Measurements from ENCODE around the gene PRAMEF7. TPM values are rescaled to one million over a fixed set of nuclear protein-coding genes. Genes with fewer than 3 reads are reported as not detected.
A peak's percentile ranks its signal among the peaks of the same experiment; 100 is the strongest.
"Not testable (repeated sequence)": the region's sequence is repeated elsewhere in the genome, so short reads cannot be mapped to it uniquely, and the experiment has no call there.

PRAMEF7 gene
- total RNA-seq = not detected
- polyA plus RNA-seq (ENCODE audit: insufficient read length in 6 of 6) = not detected
- long read RNA-seq, donor 1 = 0 reads
- long read RNA-seq, donor 2 = 0 reads
- long read RNA-seq, donor 3 = 0 reads
- long read RNA-seq, donor 4 = 0 reads
- long read RNA-seq, donor 5 = 0 reads
- long read RNA-seq, donor 6 = 0 reads
- long read RNA-seq, donor 7 = 0 reads
- long read RNA-seq, donor 8 = 0 reads
- long read RNA-seq, donor 9 = 0 reads
- long read RNA-seq, donor 10 = 0 reads
- long read RNA-seq, donor 11 = 0 reads
- long read RNA-seq, donor 12 = 0 reads

DNA sequence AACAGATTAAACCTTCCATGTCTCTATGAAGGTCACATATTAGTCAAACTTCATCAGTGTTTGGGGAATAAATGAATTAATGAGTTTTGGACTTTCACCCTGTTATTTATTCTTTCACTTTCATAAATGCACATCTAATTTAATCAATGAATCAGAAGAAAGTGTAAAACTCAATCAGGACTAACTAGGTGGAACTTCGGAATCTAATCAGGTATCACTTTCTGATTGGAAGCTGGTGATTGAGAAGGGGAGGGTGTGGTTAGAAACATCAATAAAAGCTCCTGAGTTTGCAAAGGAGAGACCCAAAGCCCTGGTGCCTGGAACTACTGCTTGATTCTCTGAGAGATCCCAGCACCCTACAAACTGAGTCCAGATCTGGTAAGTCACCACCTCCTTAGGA lies at the start of gene PRAMEF7:
PRAMEF7 (plus strand) TSS at position 301 of the 400 bp plus-strand sequence. CDS start 1,083 bp downstream, outside the sequence.
- H3K4me1 ChIP-seq; intact Hi-C loops (cut with DNase I); H3K27me3 ChIP-seq; ATAC-seq; H3K27ac ChIP-seq; H3K4me3 ChIP-seq; H3K36me3 ChIP-seq; DNase-seq; H3K9me3 ChIP-seq: not testable (repeated sequence)

- H3K36me3 ChIP-seq; intact Hi-C loops (cut with DNase I); H3K27ac ChIP-seq; H3K9me3 ChIP-seq; DNase-seq; H3K4me3 ChIP-seq; H3K4me1 ChIP-seq; H3K27me3 ChIP-seq; ATAC-seq: not testable (repeated sequence)
Measured at GRCh38 chr1:12878453-12878852, 38.0 kb upstream of the PRAMEF7 start.

- H3K36me3 ChIP-seq; H3K27ac ChIP-seq; H3K9me3 ChIP-seq; H3K4me1 ChIP-seq; H3K27me3 ChIP-seq; ATAC-seq; H3K4me3 ChIP-seq; intact Hi-C loops (cut with DNase I); DNase-seq: not testable (repeated sequence)
Measured at GRCh38 chr1:12886101-12886500, 30.3 kb upstream of the PRAMEF7 start, which contains the start of gene PRAMEF4. TSS of gene PRAMEF4 (minus strand) at chr1:12886201. CDS start at chr1:12883394, 2,807 bp downstream.

- H3K27ac ChIP-seq; H3K27me3 ChIP-seq; DNase-seq; H3K9me3 ChIP-seq; H3K36me3 ChIP-seq; H3K4me3 ChIP-seq; intact Hi-C loops (cut with DNase I); H3K4me1 ChIP-seq; ATAC-seq: not testable (repeated sequence)
Measured at GRCh38 chr1:12898170-12898569, 18.2 kb upstream of the PRAMEF7 start, which contains the start of gene PRAMEF10. TSS of gene PRAMEF10 (minus strand) at chr1:12898270. CDS start at chr1:12895847, 2,423 bp downstream.

DNA sequence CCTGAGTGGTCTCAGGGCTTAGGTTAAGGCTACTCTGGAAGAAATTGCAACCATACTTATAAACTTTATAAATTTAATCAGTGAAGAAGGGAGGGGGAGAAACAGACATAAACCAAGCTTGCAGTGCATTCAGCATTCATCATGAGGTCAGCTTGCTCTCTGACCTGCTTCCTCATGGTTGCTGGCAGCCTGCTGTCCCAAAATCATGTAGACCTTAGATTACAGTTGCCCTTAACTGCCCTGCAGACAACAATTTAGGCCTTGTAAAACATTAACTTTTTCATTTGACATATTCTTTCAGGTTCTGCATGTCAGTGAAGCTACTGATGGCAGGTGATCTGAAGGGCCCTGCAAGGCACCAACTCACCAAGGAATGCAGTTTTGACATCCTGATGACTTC lies 17.2 kb upstream of the PRAMEF7 start:
- H3K9me3 ChIP-seq; DNase-seq; H3K27me3 ChIP-seq; H3K4me1 ChIP-seq; H3K27ac ChIP-seq; H3K4me3 ChIP-seq; intact Hi-C loops (cut with DNase I); H3K36me3 ChIP-seq; ATAC-seq: not testable (repeated sequence)

- ATAC-seq, H3K4me1 ChIP-seq, H3K9me3 ChIP-seq: not testable (repeated sequence)
Measured at GRCh38 chr1:12903793-12904572, 12.4 kb upstream of the PRAMEF7 start.

DNA sequence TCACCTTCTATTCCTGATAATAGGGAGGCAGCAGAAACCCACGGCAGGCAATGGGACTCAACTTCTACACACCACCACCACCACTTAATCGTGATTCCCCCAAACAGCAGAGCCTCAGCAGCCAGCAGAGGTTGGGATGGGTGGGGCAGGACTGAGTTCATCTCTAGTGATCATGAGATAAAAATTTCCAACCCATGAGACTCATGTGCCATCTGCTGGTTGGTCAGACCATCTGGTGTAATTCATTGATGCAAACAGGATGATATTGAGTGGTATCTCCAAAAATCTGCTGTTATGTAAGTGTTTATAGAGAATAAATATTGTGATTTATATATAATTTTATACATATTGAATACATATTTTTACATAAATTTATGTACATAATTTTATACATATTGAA lies 5.3 kb downstream of the PRAMEF7 start:
- not testable (repeated sequence) for ATAC-seq, H3K9me3 ChIP-seq

More at GRCh38 chr1:12903793-12904572, 12.4 kb upstream of the PRAMEF7 start:
- H3K4me3 ChIP-seq; DNase-seq; H3K27ac ChIP-seq; H3K27me3 ChIP-seq; intact Hi-C loops (cut with DNase I); H3K36me3 ChIP-seq: not testable (repeated sequence)

DNA sequence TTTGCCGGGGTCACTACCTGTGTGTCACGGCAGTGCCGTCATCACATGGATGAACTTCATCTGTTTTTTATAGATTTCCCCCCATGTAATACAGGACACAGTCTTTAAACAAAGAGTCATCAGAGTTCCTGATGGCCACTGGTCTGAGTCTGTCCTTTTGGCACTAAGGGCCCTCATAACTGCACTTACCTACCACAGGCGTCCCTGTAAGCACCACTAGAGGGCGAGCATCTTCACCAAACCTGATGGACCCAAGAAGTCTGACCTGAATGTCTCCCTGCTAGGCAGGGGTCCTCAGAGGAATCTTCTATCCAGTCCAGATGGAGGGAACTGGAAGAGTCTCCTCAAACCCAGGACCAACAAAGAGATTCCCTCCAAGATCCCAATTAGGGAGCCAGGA lies 8.0 kb downstream of the PRAMEF7 start:
- H3K9me3 ChIP-seq; intact Hi-C loops (cut with DNase I); H3K4me3 ChIP-seq; H3K27ac ChIP-seq; H3K36me3 ChIP-seq; DNase-seq; H3K27me3 ChIP-seq; H3K4me1 ChIP-seq: not testable (repeated sequence)
- ATAC-seq = peak; percentile 59

More for the DNA sequence above, 5.3 kb downstream of the PRAMEF7 start:
- H3K27ac ChIP-seq; H3K36me3 ChIP-seq; H3K4me3 ChIP-seq; DNase-seq; intact Hi-C loops (cut with DNase I); H3K4me1 ChIP-seq; H3K27me3 ChIP-seq: not testable (repeated sequence)

DNA sequence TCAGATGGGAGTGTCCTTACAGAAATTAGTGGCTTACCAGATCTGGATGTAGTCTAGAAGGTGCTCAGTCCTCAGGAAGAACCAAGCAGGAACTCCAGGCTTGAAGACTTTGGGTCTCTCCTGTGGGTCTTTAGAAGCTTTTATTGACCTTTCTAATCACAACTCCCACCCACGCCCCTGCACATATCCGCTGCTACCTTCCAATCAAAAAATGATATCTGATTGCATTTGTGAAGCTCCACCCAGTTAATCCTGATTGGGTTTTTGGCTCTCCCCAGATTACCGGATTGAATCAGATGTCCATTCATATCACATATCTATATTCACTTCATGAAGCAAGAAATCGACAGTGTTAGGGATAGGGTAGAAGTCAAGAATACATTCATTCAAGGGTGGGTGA lies 31.1 kb downstream of the PRAMEF7 start, which contains the start of gene PRAMEF6:
PRAMEF6 (minus strand) TSS at position 101 of the 400 bp plus-strand sequence. CDS start 5,062 bp downstream, outside the sequence.
- intact Hi-C loops (cut with DNase I); ATAC-seq; H3K4me3 ChIP-seq; H3K4me1 ChIP-seq; H3K9me3 ChIP-seq; H3K36me3 ChIP-seq; H3K27ac ChIP-seq; H3K27me3 ChIP-seq; DNase-seq: not testable (repeated sequence)

Other genes starting within 250 kb of the PRAMEF7 start
- gene AADACL3, start 200.5 kb upstream of the PRAMEF7 start, total RNA-seq = not detected
- not detected for gene AADACL3, start 200.5 kb upstream of the PRAMEF7 start, polyA plus RNA-seq (ENCODE audit: insufficient read length in 6 of 6)
- 1 to 10 TPM in 1 of 2 donors, not detected in 1; 1.1 TPM for gene CFAP107, start 170.4 kb upstream of the PRAMEF7 start, total RNA-seq
- 1 to 10 TPM in 4 of 6 donors, under 1 TPM in 2; 0.18 to 2.8 (median 1.8) TPM for gene CFAP107, start 170.4 kb upstream of the PRAMEF7 start, polyA plus RNA-seq (ENCODE audit: insufficient read length in 6 of 6)
- not detected for gene PRAMEF12, start 142.9 kb upstream of the PRAMEF7 start, total RNA-seq
- gene PRAMEF12, start 142.9 kb upstream of the PRAMEF7 start, polyA plus RNA-seq (ENCODE audit: insufficient read length in 6 of 6) = not detected
- not detected for gene PRAMEF1, start 125.2 kb upstream of the PRAMEF7 start, total RNA-seq
- gene PRAMEF1, start 125.2 kb upstream of the PRAMEF7 start, polyA plus RNA-seq (ENCODE audit: insufficient read length in 6 of 6) = not detected
- gene PRAMEF11, start 85.2 kb upstream of the PRAMEF7 start, total RNA-seq = not detected
- not detected for gene PRAMEF11, start 85.2 kb upstream of the PRAMEF7 start, polyA plus RNA-seq (ENCODE audit: insufficient read length in 6 of 6)
- gene HNRNPCL1, start 67.9 kb upstream of the PRAMEF7 start, total RNA-seq = not detected
- under 1 TPM in 5 of 6 donors, not detected in 1; 0.20 to 0.35 (median 0.31) TPM for gene HNRNPCL1, start 67.9 kb upstream of the PRAMEF7 start, polyA plus RNA-seq (ENCODE audit: insufficient read length in 6 of 6)
- gene PRAMEF2, start 59.5 kb upstream of the PRAMEF7 start, total RNA-seq = not detected
- not detected for gene PRAMEF2, start 59.5 kb upstream of the PRAMEF7 start, polyA plus RNA-seq (ENCODE audit: insufficient read length in 6 of 6)
- not detected for gene PRAMEF4, start 30.4 kb upstream of the PRAMEF7 start, total RNA-seq
- gene PRAMEF4, start 30.4 kb upstream of the PRAMEF7 start, polyA plus RNA-seq (ENCODE audit: insufficient read length in 6 of 6) = not detected
- gene PRAMEF10, start 18.3 kb upstream of the PRAMEF7 start, total RNA-seq = not detected
- gene PRAMEF10, start 18.3 kb upstream of the PRAMEF7 start, polyA plus RNA-seq (ENCODE audit: insufficient read length in 6 of 6) = not detected
- not detected for gene PRAMEF6, start 31.0 kb downstream of the PRAMEF7 start, total RNA-seq
- gene PRAMEF6, start 31.0 kb downstream of the PRAMEF7 start, polyA plus RNA-seq (ENCODE audit: insufficient read length in 6 of 6) = not detected
- not detected for gene PRAMEF27, start 140.0 kb downstream of the PRAMEF7 start, total RNA-seq
- gene PRAMEF27, start 140.0 kb downstream of the PRAMEF7 start, polyA plus RNA-seq (ENCODE audit: insufficient read length in 6 of 6) = not detected
- gene HNRNPCL3, start 144.2 kb downstream of the PRAMEF7 start, total RNA-seq = not detected
- under 1 TPM in 1 of 6 donors, not detected in 5; 0.28 TPM for gene HNRNPCL3, start 144.2 kb downstream of the PRAMEF7 start, polyA plus RNA-seq (ENCODE audit: insufficient read length in 6 of 6)
- gene PRAMEF25, start 154.2 kb downstream of the PRAMEF7 start, total RNA-seq = not detected
- gene PRAMEF25, start 154.2 kb downstream of the PRAMEF7 start, polyA plus RNA-seq (ENCODE audit: insufficient read length in 6 of 6) = not detected
- not detected for gene HNRNPCL2, start 200.2 kb downstream of the PRAMEF7 start, total RNA-seq
- under 1 TPM in 4 of 6 donors, not detected in 2; 0.13 to 0.49 (median 0.30) TPM for gene HNRNPCL2, start 200.2 kb downstream of the PRAMEF7 start, polyA plus RNA-seq (ENCODE audit: insufficient read length in 6 of 6)
- not detected for gene PRAMEF26, start 239.4 kb downstream of the PRAMEF7 start, total RNA-seq
- gene PRAMEF26, start 239.4 kb downstream of the PRAMEF7 start, polyA plus RNA-seq (ENCODE audit: insufficient read length in 6 of 6) = not detected
- gene HNRNPCL4, start 249.0 kb downstream of the PRAMEF7 start, total RNA-seq = not detected
- gene HNRNPCL4, start 249.0 kb downstream of the PRAMEF7 start, polyA plus RNA-seq (ENCODE audit: insufficient read length in 6 of 6) = under 1 TPM in 4 of 6 donors, not detected in 2; 0.31 to 0.59 (median 0.38) TPM